ENCODE results near the gene HRCT1. TPM values are rescaled to one million over a fixed set of nuclear protein-coding genes. Genes with fewer than 3 reads are reported as not detected.

HRCT1 gene
- total RNA-seq, 4 donors from 2014 or later, result 9.1 to 32.6 (median 17.2) TPM

GRCh38 chr9:35956651-35957050 lies 50.6 kb downstream of the HRCT1 start:
- TF ChIP-seq POLR2A (IDR thresholded peaks at IDR 0.05) (no peak), CTCF (IDR thresholded peaks at IDR 0.05) (no peak)
- Histone ChIP-seq H3K27me3 (no peaks in the 10 kb centered on the region), H3K9me3 (no peaks in the 10 kb centered on the region), H3K36me3 (no peaks in the 10 kb centered on the region), H3K4me3 (no peak overlapping the region), H3K4me1 (no peaks in the 10 kb centered on the region), H3K27ac (no peak overlapping the region)
- no peak for DNase-seq

Other genes starting within 250 kb of the HRCT1 start
- gene RMRP, start 248.2 kb upstream of the HRCT1 start, total RNA-seq, result 1,000 to 10,000 TPM in 3 of 4 donors, not detected in 1; 1,673 to 3,824 (median 2,659) TPM
- gene CCDC107, start 247.9 kb upstream of the HRCT1 start, total RNA-seq, result 10 to 100 TPM; 14.0 to 21.9 (median 20.2) TPM
- 10 to 100 TPM in 1 of 4 donors, 1 to 10 TPM in 3; 1.9 to 19.8 (median 4.8) TPM for gene ARHGEF39, start 241.0 kb upstream of the HRCT1 start, total RNA-seq
- gene CA9, start 232.3 kb upstream of the HRCT1 start, total RNA-seq, result 1 to 10 TPM; 1.6 to 6.3 (median 5.2) TPM
- 100 to 1,000 TPM in 2 of 4 donors, 10 to 100 TPM in 2; 41.2 to 436 (median 122) TPM for gene TPM2, start 216.3 kb upstream of the HRCT1 start, total RNA-seq
- gene TLN1, start 174.0 kb upstream of the HRCT1 start, total RNA-seq, result 100 to 1,000 TPM; 129 to 262 (median 188) TPM
- 10 to 100 TPM; 19.8 to 34.3 (median 28.5) TPM for gene CREB3, start 173.5 kb upstream of the HRCT1 start, total RNA-seq
- 100 to 1,000 TPM; 263 to 474 (median 436) TPM for gene GBA2, start 157.0 kb upstream of the HRCT1 start, total RNA-seq
- gene RGP1, start 156.9 kb upstream of the HRCT1 start, total RNA-seq, result 10 to 100 TPM; 16.5 to 44.4 (median 38.3) TPM
- gene MSMP, start 151.9 kb upstream of the HRCT1 start, total RNA-seq, result not detected
- 10 to 100 TPM in 3 of 4 donors, 1 to 10 TPM in 1; 6.7 to 29.5 (median 21.6) TPM for gene NPR2, start 114.6 kb upstream of the HRCT1 start, total RNA-seq
- gene SPAG8, start 93.9 kb upstream of the HRCT1 start, total RNA-seq, result under 1 TPM in 1 of 4 donors, not detected in 3; 0.94 TPM
- gene HINT2, start 91.2 kb upstream of the HRCT1 start, total RNA-seq, result 10 to 100 TPM; 19.8 to 40.3 (median 28.7) TPM
- not detected for gene FAM221B, start 77.5 kb upstream of the HRCT1 start, total RNA-seq
- gene TMEM8B, start 77.0 kb upstream of the HRCT1 start, total RNA-seq, result 10 to 100 TPM in 1 of 4 donors, 1 to 10 TPM in 3; 6.0 to 11.6 (median 8.1) TPM
- not detected for gene OR13J1, start 35.8 kb upstream of the HRCT1 start, total RNA-seq
- 10 to 100 TPM in 1 of 4 donors, under 1 TPM in 1, not detected in 2; 0.88 to 17.3 TPM for gene SPAAR, start 3.3 kb downstream of the HRCT1 start, total RNA-seq
- gene OR2S2, start 52.0 kb downstream of the HRCT1 start, total RNA-seq, result not detected
- 1 to 10 TPM; 1.9 to 8.3 (median 5.9) TPM for gene RECK, start 130.7 kb downstream of the HRCT1 start, total RNA-seq
- gene GLIPR2, start 230.5 kb downstream of the HRCT1 start, total RNA-seq, result 10 to 100 TPM in 2 of 4 donors, 1 to 10 TPM in 2; 8.6 to 31.4 (median 11.6) TPM

Data from Peyer's patch (tissue), 4 donors.